Ramos (cell line): ENCODE results near the gene TMEM62.

Experiments
- in situ Hi-C: fragments of 300-500 bp; cut with MboI; formaldehyde crosslinking; loops from one replicate; pipeline ENCODE4 v1.14.3; 2022; ENCODE audit warnings: low sequenced_read_pairs; ENCODE audit not compliant: unreplicated experiment

The TMEM62 gene

GRCh38 chr15:43207024-43207423 is 73.6 kb downstream of the TMEM62 start:
- in situ Hi-C loops = no loop called here

GRCh38 chr15:43208052-43209002 is 74.9 kb downstream of the TMEM62 start:
- in situ Hi-C loops = no loop called here

- in situ Hi-C loops = no loop called here
Observed at GRCh38 chr15:43209059-43209824, 75.9 kb downstream of the TMEM62 start.

GRCh38 chr15:43210172-43210745 is 76.9 kb downstream of the TMEM62 start:
- in situ Hi-C loops = loop anchor here (10.0 kb wide), 1 partner anchor 515 kb away; no protein-coding TSS in a partner anchor

- in situ Hi-C loops = loop anchor here (10.0 kb wide), 1 partner anchor 516 kb away; no protein-coding TSS in a partner anchor
Observed at GRCh38 chr15:43210807-43211206, 77.4 kb downstream of the TMEM62 start.

GRCh38 chr15:43211224-43211735 is 77.9 kb downstream of the TMEM62 start:
- in situ Hi-C loops = loop anchor here (10.0 kb wide), 1 partner anchor 516 kb away; no protein-coding TSS in a partner anchor

GRCh38 chr15:43212299-43212698 is 78.9 kb downstream of the TMEM62 start:
- in situ Hi-C loops = loop anchor here (10.0 kb wide), 1 partner anchor 517 kb away; no protein-coding TSS in a partner anchor

GRCh38 chr15:43212951-43213350 is 79.6 kb downstream of the TMEM62 start:
- in situ Hi-C loops = loop anchor here (10.0 kb wide), 1 partner anchor 518 kb away; no protein-coding TSS in a partner anchor

- in situ Hi-C loops = loop anchor here (10.0 kb wide), 1 partner anchor 519 kb away; no protein-coding TSS in a partner anchor
Observed at GRCh38 chr15:43213466-43213865, 80.1 kb downstream of the TMEM62 start.

- in situ Hi-C loops = loop anchor here (10.0 kb wide), 1 partner anchor 519 kb away; no protein-coding TSS in a partner anchor
Observed at GRCh38 chr15:43214169-43214568, 80.8 kb downstream of the TMEM62 start.

- in situ Hi-C loops = loop anchor here (10.0 kb wide), 1 partner anchor 520 kb away; no protein-coding TSS in a partner anchor
Observed at GRCh38 chr15:43214592-43215295, 81.4 kb downstream of the TMEM62 start.

GRCh38 chr15:43215961-43216360 is 82.6 kb downstream of the TMEM62 start:
- in situ Hi-C loops = loop anchor here (10.0 kb wide), 1 partner anchor 521 kb away; no protein-coding TSS in a partner anchor

GRCh38 chr15:43218908-43219706 is 85.7 kb downstream of the TMEM62 start:
- in situ Hi-C loops = loop anchor here (10.0 kb wide), 1 partner anchor 524 kb away; no protein-coding TSS in a partner anchor

GRCh38 chr15:43219929-43220928 is 86.8 kb downstream of the TMEM62 start:
- in situ Hi-C loops = loop anchor here (10.0 kb wide), 1 partner anchor 525 kb away; no protein-coding TSS in a partner anchor

GRCh38 chr15:43220991-43221403 is 87.6 kb downstream of the TMEM62 start, which contains the start of gene EPB42:
Gene EPB42 (minus strand): TSS chr15:43221018. CDS start chr15:43220825, 193 bp downstream.
- in situ Hi-C loops = no loop called here

- in situ Hi-C loops = no loop called here
Observed at GRCh38 chr15:43221422-43221821, 88.0 kb downstream of the TMEM62 start.
